GM12878 (cell line): Measurements from ENCODE around the gene C11orf65. TPM values are rescaled to one million over a fixed set of nuclear protein-coding genes. Genes with fewer than 3 reads are reported as not detected.

Experiments used
- CTCF ChIP-seq, 3 experiments: IDR thresholded peaks in 2 of 3; conservative IDR thresholded peaks in 1 of 3; 2 replicates each; pipeline ENCODE4 v1.5.1; 2011; ENCODE audit warnings: low read depth in 3 of 3, low read length in 3 of 3, mild to moderate bottlenecking in 3 of 3, control low read depth in 2 of 3, moderate library complexity in 2 of 3, inconsistent platforms in 1 of 3, mixed read lengths in 1 of 3; ENCODE audit not compliant: control insufficient read depth in 2 of 3, insufficient read depth in 1 of 3; ENCODE audit errors: extremely low read depth in 1 of 3
- DPF2 ChIP-seq: fragments of 450-650 bp; IDR thresholded peaks from 2 replicates; pipeline ENCODE4 v1.6.1; 2017; ENCODE audit warnings: mild to moderate bottlenecking
- ETV6 ChIP-seq, 2 experiments: fragments of 450-650 bp in 1 of 2; IDR thresholded peaks in 1 of 2; conservative IDR thresholded peaks in 1 of 2; 2 replicates each; pipeline ENCODE4 v1.6.1; 2014; ENCODE audit warnings: antibody characterized with exemption in 1 of 2, borderline replicate concordance in 1 of 2, low read depth in 1 of 2, mild to moderate bottlenecking in 1 of 2, moderate library complexity in 1 of 2
- FOS ChIP-seq: IDR thresholded peaks from 3 replicates; pipeline ENCODE4 v1.6.1; 2011; ENCODE audit warnings: borderline replicate concordance; ENCODE audit not compliant: insufficient read length; ENCODE audit errors: extremely low read depth
- FOXM1 ChIP-seq: IDR thresholded peaks from 2 replicates; pipeline ENCODE4 v1.6.1; 2012; ENCODE audit warnings: low read depth, mild to moderate bottlenecking, inconsistent platforms, low read length, moderate library complexity
- GABPA ChIP-seq: IDR thresholded peaks from 2 replicates; pipeline ENCODE4 v1.6.1; 2014; ENCODE audit warnings: antibody characterized with exemption, low read depth, mild to moderate bottlenecking, inconsistent platforms
- IKZF1 ChIP-seq: fragments of 450-650 bp; conservative IDR thresholded peaks from 2 replicates; pipeline ENCODE4 v1.6.1; 2017; ENCODE audit warnings: antibody characterized with exemption, mild to moderate bottlenecking
- LARP7 ChIP-seq: fragments of 450-650 bp; IDR thresholded peaks from 2 replicates; pipeline ENCODE4 v1.6.1; 2017; ENCODE audit warnings: mild to moderate bottlenecking
- MXI1 ChIP-seq: fragments of 150-350 bp; IDR thresholded peaks from 2 replicates; pipeline ENCODE4 v1.6.1; 2011; ENCODE audit warnings: low read depth, mild to moderate bottlenecking, inconsistent platforms, low read length, improper control_type of control experiment
- NFYA ChIP-seq: IDR thresholded peaks from 2 replicates; pipeline ENCODE4 v1.6.1; 2011; ENCODE audit warnings: low read depth, mild to moderate bottlenecking, low read length, improper control_type of control experiment, borderline replicate concordance
- NFYB ChIP-seq: IDR thresholded peaks from 2 replicates; pipeline ENCODE4 v1.6.1; 2011; ENCODE audit warnings: low read depth, mild to moderate bottlenecking, low read length, improper control_type of control experiment, moderate library complexity; ENCODE audit not compliant: insufficient read depth
- NKRF ChIP-seq: fragments of 450-650 bp; conservative IDR thresholded peaks from 2 replicates; pipeline ENCODE4 v1.6.1; 2017; ENCODE audit warnings: mild to moderate bottlenecking, moderate library complexity
- PAX5 ChIP-seq: IDR thresholded peaks from 2 replicates; pipeline ENCODE4 v1.6.1; 2011; ENCODE audit warnings: low read depth, low read length, borderline replicate concordance
- RBBP5 ChIP-seq: fragments of 200-600 bp; sonication (generic); conservative IDR thresholded peaks from 2 replicates; pipeline ENCODE4 v1.6.1; 2016
- SMARCA5 ChIP-seq: fragments of 450-650 bp; IDR thresholded peaks from 2 replicates; pipeline ENCODE4 v1.6.1; 2017; ENCODE audit warnings: mild to moderate bottlenecking
- SMC3 ChIP-seq: IDR thresholded peaks from 2 replicates; pipeline ENCODE4 v1.6.1; 2011; ENCODE audit warnings: low read length, improper control_type of control experiment, borderline replicate concordance
- TCF12 ChIP-seq: IDR thresholded peaks from 2 replicates; pipeline ENCODE4 v1.6.1; 2011; ENCODE audit warnings: low read depth, mild to moderate bottlenecking, low read length
- USF1 ChIP-seq: IDR thresholded peaks from 2 replicates; pipeline ENCODE4 v1.6.1; 2011; ENCODE audit warnings: borderline replicate concordance, low read depth, mild to moderate bottlenecking, moderate library complexity, mixed read lengths, low read length; ENCODE audit not compliant: insufficient read depth; ENCODE audit errors: extremely low read length
- ZNF274 ChIP-seq: IDR thresholded peaks from one replicate; pipeline ENCODE4 v1.8.0; 2011; ENCODE audit not compliant: insufficient read length, insufficient read depth
- ZNF592 ChIP-seq: fragments of 450-650 bp; IDR thresholded peaks from 2 replicates; pipeline ENCODE4 v1.6.1; 2017; ENCODE audit warnings: mild to moderate bottlenecking, moderate library complexity
- polyA plus RNA-seq, 11 experiments: library from polyadenylated mRNA; depleted of rRNA in 4 of 11; unstranded in 6 of 11; stranded (reverse) in 5 of 11; fragments of >200 nt; fragmentation: Nextera tagmentation in 4 of 11; fragmentation: Illumina TruSeq in 1 of 11; extraction: Ambion mirVana in 4 of 11; extraction: Trizol in 1 of 11; gene quantifications; 1 replicate in 1 of 11; 2 replicates in 10 of 11; pipeline versions ENCODE4 v1.2.1 to v1.2.3, GENCODE V29; 2011 to 2016; ENCODE audit warnings: inconsistent platforms in 2 of 11, missing spikeins in 2 of 11, low read depth in 1 of 11
- total RNA-seq, 4 experiments: library from RNA; depleted of rRNA in 3 of 4; stranded (reverse); fragments of >200 nt in 3 of 4; fragmentation: Illumina TruSeq in 1 of 4; extraction: Trizol in 1 of 4; gene quantifications; 2 replicates each; pipeline versions ENCODE4 v1.2.1 to v1.2.3, GENCODE V29; 2013 to 2021

C11orf65 gene
- total and polyA plus RNA-seq, 10 of the 15 experiments (the other 5 are each of a cell fraction or from before 2014, with no cell fraction given) = 0.71 to 2.0 (median 1.2) TPM

GRCh38 chr11:108467091-108467823 lies at the start of gene C11orf65 (continued):
- TF ChIP-seq ETV6 (conservative IDR thresholded peaks at IDR 0.05 in 1 of 2, IDR thresholded peaks at IDR 0.05 in 1 of 2; ENCODE audit: borderline replicate concordance in 1 of 2, low read depth in 1 of 2) (no peak), ZNF592 (no peak), DPF2 (no peak), SMARCA5 (no peak), IKZF1 (no peak; the same call in 1 of the 2 replicates), LARP7 (0 out of 2 replicates have a peak, but pooled peaks have one; percentile 37), NFYB (peak; percentile 78), MXI1 (peak; percentile 47; the same call in 1 of the 2 replicates), NKRF (peak; percentile 69), GABPA (peak; percentile 89), RBBP5 (no peak), ZNF274 (no peak), FOXM1 (0 out of 2 replicates have a peak, but pooled peaks have one; percentile 28), PAX5 (no peak), NFYA (no peak), TCF12 (no peak), USF1 (no peak), FOS (no peak), CTCF (IDR thresholded peaks at IDR 0.05 in 2 of 3, conservative IDR thresholded peaks at IDR 0.05 in 1 of 3; ENCODE audit: control insufficient read depth in 2 of 3, extremely low read depth in 1 of 3, insufficient read depth in 1 of 3, low read depth in 3 of 3, low read length in 3 of 3) (no peak), SMC3 (0 out of 2 replicates have a peak, but pooled peaks have one; percentile 6)
